ENCODE results near the gene AK3. TPM values are rescaled to one million over a fixed set of nuclear protein-coding genes. Genes with fewer than 3 reads are reported as not detected.
"Not testable (repeated sequence)": the region's sequence is repeated elsewhere in the genome, so short reads cannot be mapped to it uniquely, and the experiment has no call there.

The AK3 gene
- total RNA-seq (10 to 100 TPM; 52.2 to 58.1 TPM), polyA plus RNA-seq (ENCODE audit: insufficient read length in 2 of 2) (10 to 100 TPM; 58.8 to 59.3 TPM)
- long read RNA-seq, donor 1, transcript AK3-202 (5 exons, 2,736 nt), result major isoform, 16 of 17 reads
- long read RNA-seq, donor 1, partial matches to known transcripts, result 0 of 17 reads
- long read RNA-seq, donor 1, other reads (novel, unspliced or antisense), result 0 of 17 reads
- long read RNA-seq, donor 2, transcript AK3-202 (5 exons, 2,736 nt), result major isoform, 10 of 10 reads
- long read RNA-seq, donor 2, partial matches to known transcripts, result 0 of 10 reads
- long read RNA-seq, donor 2, other reads (novel, unspliced or antisense), result 0 of 10 reads
- long read RNA-seq, donor 3, transcript AK3-202 (5 exons, 2,736 nt), result major isoform, 12 of 12 reads
- long read RNA-seq, donor 3, partial matches to known transcripts, result 0 of 12 reads
- long read RNA-seq, donor 3, other reads (novel, unspliced or antisense), result 0 of 12 reads
- long read RNA-seq, donor 4, transcript AK3-202 (5 exons, 2,736 nt), result major isoform, 24 of 24 reads
- long read RNA-seq, donor 4, partial matches to known transcripts, result 0 of 24 reads
- long read RNA-seq, donor 4, other reads (novel, unspliced or antisense), result 0 of 24 reads

GRCh38 chr9:4740638-4741364 lies at the start of gene AK3:
Gene AK3, minus strand, starts transcription at chr9:4741202. Its CDS starts 115 bp downstream, at chr9:4741087.
- under 1% methylated on average over 84 of the region's 84 CpGs for WGBS (ENCODE audit: insufficient coverage)

GRCh38 chr9:4788703-4789102 lies 47.7 kb upstream of the AK3 start:
- H3K4me3 ChIP-seq (ENCODE audit: low read depth, low read length), result no peak overlapping the region
- H3K27ac ChIP-seq (ENCODE audit: low read depth, low read length), result no peak overlapping the region
- no peaks in the 10 kb centered on the region for H3K36me3 ChIP-seq (ENCODE audit: control insufficient read depth, insufficient read depth, low read length)
- no peaks in the 10 kb centered on the region for H3K27me3 ChIP-seq (ENCODE audit: control insufficient read depth, insufficient read depth, low read length)
- H3K4me1 ChIP-seq (ENCODE audit: control insufficient read depth, insufficient read depth, low read length), result peaks cover 4% of the 10 kb centered on the region
- no peak for DNase-seq (ENCODE audit: low read depth in 4 of 6, low spot score in 6 of 6)
- WGBS (ENCODE audit: insufficient coverage), result 60% methylated on average over 2 of the region's 6 CpGs
- no peaks in the 10 kb centered on the region for H3K9me3 ChIP-seq (ENCODE audit: control insufficient read depth, insufficient read depth, low read length)

More at GRCh38 chr9:4740638-4741364, at the start of gene AK3:
- H3K4me3 ChIP-seq (ENCODE audit: low read depth, low read length), result peak within 1 kb of the TSS; percentile 79
- H3K27me3 ChIP-seq (ENCODE audit: control insufficient read depth, insufficient read depth, low read length), result no peaks in the 10 kb centered on the region
- H3K9me3 ChIP-seq (ENCODE audit: control insufficient read depth, insufficient read depth, low read length), result no peaks in the 10 kb centered on the region
- DNase-seq (ENCODE audit: low read depth in 4 of 6, low spot score in 6 of 6), result peak; percentile 50 to 93 (median 70)
- H3K36me3 ChIP-seq (ENCODE audit: control insufficient read depth, insufficient read depth, low read length), result no peaks in the 10 kb centered on the region
- peaks cover 22% of the 10 kb centered on the region for H3K4me1 ChIP-seq (ENCODE audit: control insufficient read depth, insufficient read depth, low read length)
- peak within 1 kb of the TSS; percentile 88 for H3K27ac ChIP-seq (ENCODE audit: low read depth, low read length)

- no peak overlapping the region for H3K4me3 ChIP-seq (ENCODE audit: low read depth, low read length)
These were observed 46.9 kb upstream of the AK3 start for GRCh38 chr9:4787876-4788275.

GRCh38 chr9:4786599-4786998 lies 45.6 kb upstream of the AK3 start:
- Histone ChIP-seq H3K27ac (ENCODE audit: low read depth, low read length) (no peak overlapping the region), H3K4me1 (ENCODE audit: control insufficient read depth, insufficient read depth, low read length) (no peaks in the 10 kb centered on the region), H3K9me3 (ENCODE audit: control insufficient read depth, insufficient read depth, low read length) (no peaks in the 10 kb centered on the region), H3K27me3 (ENCODE audit: control insufficient read depth, insufficient read depth, low read length) (no peaks in the 10 kb centered on the region), H3K36me3 (ENCODE audit: control insufficient read depth, insufficient read depth, low read length) (no peaks in the 10 kb centered on the region), H3K4me3 (ENCODE audit: low read depth, low read length) (no peak overlapping the region)
- WGBS (ENCODE audit: insufficient coverage), result 69% methylated on average over 3 of the region's 4 CpGs
- DNase-seq (ENCODE audit: low read depth in 4 of 6, low spot score in 6 of 6), result no peak

More at GRCh38 chr9:4787876-4788275, 46.9 kb upstream of the AK3 start:
- Histone ChIP-seq H3K36me3 (ENCODE audit: control insufficient read depth, insufficient read depth, low read length) (no peaks in the 10 kb centered on the region), H3K4me1 (ENCODE audit: control insufficient read depth, insufficient read depth, low read length) (no peaks in the 10 kb centered on the region), H3K9me3 (ENCODE audit: control insufficient read depth, insufficient read depth, low read length) (no peaks in the 10 kb centered on the region), H3K27ac (ENCODE audit: low read depth, low read length) (no peak overlapping the region), H3K27me3 (ENCODE audit: control insufficient read depth, insufficient read depth, low read length) (no peaks in the 10 kb centered on the region)
- no peak for DNase-seq (ENCODE audit: low read depth in 4 of 6, low spot score in 6 of 6)
- no CpG with 5 or more reads among the region's 1 CpG for WGBS (ENCODE audit: insufficient coverage)

GRCh38 chr9:4784403-4784802 lies 43.4 kb upstream of the AK3 start:
- H3K36me3 ChIP-seq (ENCODE audit: control insufficient read depth, insufficient read depth, low read length), result no peaks in the 10 kb centered on the region
- no peaks in the 10 kb centered on the region for H3K4me1 ChIP-seq (ENCODE audit: control insufficient read depth, insufficient read depth, low read length)
- no peak overlapping the region for H3K4me3 ChIP-seq (ENCODE audit: low read depth, low read length)
- no peaks in the 10 kb centered on the region for H3K9me3 ChIP-seq (ENCODE audit: control insufficient read depth, insufficient read depth, low read length)
- no peak overlapping the region for H3K27ac ChIP-seq (ENCODE audit: low read depth, low read length)
- no peaks in the 10 kb centered on the region for H3K27me3 ChIP-seq (ENCODE audit: control insufficient read depth, insufficient read depth, low read length)
- no CpG with 5 or more reads among the region's 2 CpGs for WGBS (ENCODE audit: insufficient coverage)
- no peak for DNase-seq (ENCODE audit: low read depth in 4 of 6, low spot score in 6 of 6)

- 94% methylated on average over 3 of the region's 4 CpGs for whole genome bisulfite sequencing (ENCODE audit: insufficient coverage)
- not testable (repeated sequence) for H3K36me3 ChIP-seq (ENCODE audit: control insufficient read depth, insufficient read depth, low read length); H3K27ac ChIP-seq (ENCODE audit: low read depth, low read length); H3K27me3 ChIP-seq (ENCODE audit: control insufficient read depth, insufficient read depth, low read length); DNase-seq (ENCODE audit: low read depth in 4 of 6, low spot score in 6 of 6); H3K4me1 ChIP-seq (ENCODE audit: control insufficient read depth, insufficient read depth, low read length); H3K4me3 ChIP-seq (ENCODE audit: low read depth, low read length); H3K9me3 ChIP-seq (ENCODE audit: control insufficient read depth, insufficient read depth, low read length)
These were observed 42.2 kb upstream of the AK3 start for GRCh38 chr9:4783191-4783590.

- no peaks in the 10 kb centered on the region for H3K27me3 ChIP-seq (ENCODE audit: control insufficient read depth, insufficient read depth, low read length)
- H3K36me3 ChIP-seq (ENCODE audit: control insufficient read depth, insufficient read depth, low read length), result no peaks in the 10 kb centered on the region
- H3K27ac ChIP-seq (ENCODE audit: low read depth, low read length), result no peak overlapping the region
- no peak for DNase-seq (ENCODE audit: low read depth in 4 of 6, low spot score in 6 of 6)
- H3K9me3 ChIP-seq (ENCODE audit: control insufficient read depth, insufficient read depth, low read length), result no peaks in the 10 kb centered on the region
- WGBS (ENCODE audit: insufficient coverage), result 70% methylated on average over 2 of the region's 2 CpGs
- H3K4me1 ChIP-seq (ENCODE audit: control insufficient read depth, insufficient read depth, low read length), result no peaks in the 10 kb centered on the region
- no peak overlapping the region for H3K4me3 ChIP-seq (ENCODE audit: low read depth, low read length)
These were observed 40.4 kb upstream of the AK3 start for GRCh38 chr9:4781408-4781807.

- Histone ChIP-seq H3K36me3 (ENCODE audit: control insufficient read depth, insufficient read depth, low read length) (no peaks in the 10 kb centered on the region), H3K27me3 (ENCODE audit: control insufficient read depth, insufficient read depth, low read length) (no peaks in the 10 kb centered on the region), H3K4me1 (ENCODE audit: control insufficient read depth, insufficient read depth, low read length) (no peaks in the 10 kb centered on the region), H3K9me3 (ENCODE audit: control insufficient read depth, insufficient read depth, low read length) (no peaks in the 10 kb centered on the region), H3K27ac (ENCODE audit: low read depth, low read length) (no peak overlapping the region), H3K4me3 (ENCODE audit: low read depth, low read length) (no peak overlapping the region)
- WGBS (ENCODE audit: insufficient coverage), result 85% methylated on average over 1 of the region's 1 CpG
- DNase-seq (ENCODE audit: low read depth in 4 of 6, low spot score in 6 of 6), result no peak
These were observed 39.6 kb upstream of the AK3 start for GRCh38 chr9:4780651-4781050.

- H3K4me1 ChIP-seq (ENCODE audit: control insufficient read depth, insufficient read depth, low read length); DNase-seq (ENCODE audit: low read depth in 4 of 6, low spot score in 6 of 6); H3K4me3 ChIP-seq (ENCODE audit: low read depth, low read length); H3K9me3 ChIP-seq (ENCODE audit: control insufficient read depth, insufficient read depth, low read length); H3K36me3 ChIP-seq (ENCODE audit: control insufficient read depth, insufficient read depth, low read length); H3K27ac ChIP-seq (ENCODE audit: low read depth, low read length); H3K27me3 ChIP-seq (ENCODE audit: control insufficient read depth, insufficient read depth, low read length): not testable (repeated sequence)
- no CpG with 5 or more reads among the region's 2 CpGs for WGBS (ENCODE audit: insufficient coverage)
These were observed 34.0 kb upstream of the AK3 start for GRCh38 chr9:4774958-4775357.

Measured in spinal cord (tissue), 10 donors.